SH-SY5Y (cell line): ENCODE results near the gene TMEM91.

Experiments used
- GATA2 ChIP-seq: IDR thresholded peaks from 2 replicates; pipeline ENCODE4 v1.6.1; 2011; ENCODE audit warnings: mild to moderate bottlenecking, low read depth, low read length
- GATA3 ChIP-seq: IDR thresholded peaks from 2 replicates; pipeline ENCODE4 v1.6.1; 2011; ENCODE audit warnings: low read depth, mild to moderate bottlenecking, low read length, moderate library complexity

GRCh38 chr19:41327076-41327575 lies 49.2 kb upstream of the TMEM91 start:
- TF ChIP-seq GATA2, result no peak
- no peak for TF ChIP-seq GATA3
